SU-DHL-6 (cell line): ENCODE data around the gene TRIM2.

Source experiments
- CTCF ChIP-seq: fragments of 200-600 bp; sonication (generic); IDR thresholded peaks from one replicate; pipeline ENCODE4 v1.5.1; 2017; ENCODE audit warnings: antibody characterized with exemption, mild to moderate bottlenecking, low read length, moderate library complexity; ENCODE audit not compliant: insufficient read depth, poor library complexity, severe bottlenecking
- EZH2phosphoT487 ChIP-seq: fragments of 200-600 bp; sonication (generic), shearing (Covaris generic); conservative IDR thresholded peaks from 2 replicates; pipeline ENCODE4 v1.6.1; 2018; ENCODE audit warnings: mild to moderate bottlenecking, antibody characterized with exemption, low read length, moderate library complexity, mixed read lengths

- TF ChIP-seq CTCF (no peak), EZH2phosphoT487 (no peak)
These were observed 85.9 kb downstream of the TRIM2 start for GRCh38 chr4:153290134-153290533.
